PC-3 (cell line): ENCODE results near the gene LIN9. TPM values are rescaled to one million over a fixed set of nuclear protein-coding genes. Genes with fewer than 3 reads are reported as not detected.
A peak's percentile ranks its signal among the peaks of the same experiment; 100 is the strongest.
"Not testable (repeated sequence)": the region's sequence is repeated elsewhere in the genome, so short reads cannot be mapped to it uniquely, and the experiment has no call there.

Source experiments
- ATAC-seq: fragments of 200-7000 bp; cut with Tn5 transposase; 2 replicates; pipeline ENCODE4 v1.9.1; 2020; ENCODE audit warnings: mild to moderate bottlenecking, moderate library complexity
- BruUV-seq: library from RNA; stranded (reverse); fragments of 400-500 nt; replicated peaks from 2 replicates; lab custom pipeline; 2021; lab: Mats Ljungman, UMichigan
- CTCF ChIA-PET: fragments of 300-600 bp; sonication (Branson Sonifier 250); formaldehyde crosslinking; loops from one replicate; lab custom pipeline; 2022; ENCODE audit warnings: antibody characterized with exemption; lab: Charles Lee
- POLR2A ChIA-PET: fragments of 300-600 bp; sonication (Branson Sonifier 250); formaldehyde crosslinking; loops from one replicate; lab custom pipeline; 2022; ENCODE audit warnings: antibody characterized with exemption; ENCODE audit not compliant: unreplicated experiment; lab: Charles Lee
- DNase-seq: peaks from one replicate; pipeline ENCODE4 v3.0.0-alpha.2; 2015
- H2AFZ ChIP-seq: fragments of 300-600 bp; sonication (generic); 2 replicates; pipeline ENCODE4 v1.6.0; 2016; ENCODE audit warnings: antibody characterized with exemption, low read length
- H3F3A ChIP-seq: fragments of 300-600 bp; sonication (generic); one replicate; pipeline ENCODE4 v1.6.0; 2017; ENCODE audit warnings: antibody characterized with exemption, low read length, control low read depth, mild to moderate bottlenecking; ENCODE audit not compliant: unreplicated experiment
- H3K27ac ChIP-seq: fragments of 300-600 bp; sonication (generic); 2 replicates; pipeline ENCODE4 v1.5.1; 2016; ENCODE audit warnings: mild to moderate bottlenecking, low read length
- H3K27me3 ChIP-seq: fragments of 300-600 bp; sonication (generic); 2 replicates; pipeline ENCODE4 v1.6.1; 2016; ENCODE audit warnings: low read length, mixed read lengths
- H3K36me3 ChIP-seq: fragments of 300-600 bp; sonication (generic); 2 replicates; pipeline ENCODE4 v1.6.1; 2016; ENCODE audit warnings: low read depth, mixed run types, low read length, mixed read lengths
- H3K4me1 ChIP-seq: fragments of 300-600 bp; sonication (generic); 2 replicates; pipeline ENCODE4 v1.5.1; 2016; ENCODE audit warnings: low read length; ENCODE audit not compliant: insufficient read depth
- H3K4me2 ChIP-seq: fragments of 300-600 bp; sonication (generic); 2 replicates; pipeline ENCODE4 v1.6.0; 2016; ENCODE audit warnings: low read length
- H3K4me3 ChIP-seq: fragments of 300-600 bp; sonication (generic); 2 replicates; pipeline ENCODE4 v1.5.1; 2016; ENCODE audit warnings: mild to moderate bottlenecking, low read length, mixed read lengths
- H3K79me2 ChIP-seq: fragments of 300-600 bp; sonication (generic); 2 replicates; pipeline ENCODE4 v1.6.1; 2017; ENCODE audit warnings: low read length, mixed read lengths
- H3K9ac ChIP-seq: fragments of 300-600 bp; sonication (generic); 2 replicates; pipeline ENCODE4 v1.6.0; 2016; ENCODE audit warnings: mild to moderate bottlenecking, low read length
- H3K9me2 ChIP-seq: fragments of 300-600 bp; sonication (generic); replicated peaks from 2 replicates; pipeline ENCODE4 v1.6.1; 2016; ENCODE audit warnings: mixed run types, low read length, mixed read lengths
- H3K9me3 ChIP-seq: fragments of 300-600 bp; sonication (generic); 2 replicates; pipeline ENCODE4 v1.6.1; 2016; ENCODE audit warnings: low read length, mixed read lengths
- H4K20me1 ChIP-seq: fragments of 300-600 bp; sonication (generic); 2 replicates; pipeline ENCODE4 v1.6.1; 2016; ENCODE audit warnings: low read length, mixed read lengths
- CTCF ChIP-seq: fragments of 300-600 bp; sonication (generic); conservative IDR thresholded peaks from 2 replicates; pipeline ENCODE4 v1.5.1; 2017; ENCODE audit warnings: antibody characterized with exemption, low read depth, mild to moderate bottlenecking, low read length
- EZH2 ChIP-seq: fragments of 300-600 bp; sonication (generic); IDR thresholded peaks from one replicate; pipeline ENCODE4 v1.6.1; 2017; ENCODE audit warnings: antibody characterized with exemption, mild to moderate bottlenecking, low read length; ENCODE audit not compliant: unreplicated experiment
- EZH2phosphoT487 ChIP-seq: fragments of 300-600 bp; sonication (generic); IDR thresholded peaks from 2 replicates; pipeline ENCODE4 v1.6.1; 2018; ENCODE audit warnings: mild to moderate bottlenecking, antibody characterized with exemption, low read length, borderline replicate concordance
- intact Hi-C: fragments of 100-400 bp; cut with micrococcal nuclease; formaldehyde crosslinking; loops from 2 replicates; pipeline ENCODE4 v1.9.0; 2023
- total RNA-seq: library from RNA; depleted of rRNA; stranded (reverse); fragments of >200 nt; gene quantifications from 2 replicates; pipeline ENCODE4 v1.2.3, GENCODE V29; 2014

The LIN9 gene
- total RNA-seq, 1 experiment from 2014 or later, result 25.3 TPM

DNA sequence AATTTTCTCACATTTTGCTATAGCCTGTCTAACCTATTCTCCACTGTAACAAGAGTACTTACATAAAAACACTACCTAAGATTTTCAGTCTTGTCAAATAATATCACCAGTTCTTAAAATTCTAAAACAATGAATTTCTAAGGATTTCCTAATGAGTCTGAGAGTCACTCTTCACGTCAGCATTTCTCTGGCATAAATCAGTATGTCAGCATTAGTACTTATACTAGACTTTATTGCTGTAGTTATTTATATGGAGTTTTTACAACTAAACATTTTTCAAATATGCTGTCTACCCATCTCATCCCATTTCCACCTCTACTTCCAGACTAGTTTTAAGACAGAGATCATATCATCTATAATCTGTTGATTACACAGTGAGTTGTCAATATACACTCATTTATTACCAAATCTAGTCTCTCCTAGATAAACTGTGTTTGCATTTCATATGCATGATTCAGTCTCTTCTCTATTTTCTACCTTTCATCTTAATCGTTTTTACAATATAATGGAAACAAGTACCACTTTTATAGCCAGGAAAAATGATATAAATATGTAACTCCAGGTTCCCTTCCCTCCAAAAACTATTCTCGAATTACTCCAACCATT, 32.8 kb downstream of the LIN9 start:
- DNase-seq (peak; percentile 61), ATAC-seq (peak; percentile 92)
- H3K9me2 ChIP-seq, result no peaks in the 10 kb centered on the region
- no peaks in the 10 kb centered on the region for H3K79me2 ChIP-seq
- no peak overlapping the region for H3K9ac ChIP-seq
- no TSS peak for BruUV-seq
- H3K4me1 ChIP-seq, result peaks cover 12% of the 10 kb centered on the region
- no peak overlapping the region for H3K4me3 ChIP-seq
- H2AFZ ChIP-seq, result no peak overlapping the region
- intact Hi-C loops, result loop anchor here (5.0 kb wide), 1 partner anchor 74 kb away; no protein-coding TSS in a partner anchor
- no peaks in the 10 kb centered on the region for H3K27me3 ChIP-seq
- H3K36me3 ChIP-seq, result peaks cover 27% of the 10 kb centered on the region
- ChIA-PET POLR2A (no interaction called here), CTCF (no interaction called here)
- 0 out of 2 replicates have a peak, but pooled peaks cover 3% of the 10 kb centered on the region for H4K20me1 ChIP-seq
- H3F3A ChIP-seq, result no peaks in the 10 kb centered on the region
- H3K4me2 ChIP-seq, result no peak overlapping the region
- TF ChIP-seq EZH2, result no peak
- no peak for TF ChIP-seq EZH2phosphoT487
- TF ChIP-seq CTCF, result no peak
- no peaks in the 10 kb centered on the region for H3K9me3 ChIP-seq
- no peak overlapping the region for H3K27ac ChIP-seq

- H3K9me2 ChIP-seq, result no peaks in the 10 kb centered on the region
- peaks cover 16% of the 10 kb centered on the region for H3K4me1 ChIP-seq
- H3K4me3 ChIP-seq, result no peak overlapping the region
- POLR2A ChIA-PET, result no interaction called here
- intact Hi-C loops, result no loop called here
- no peak overlapping the region for H3K4me2 ChIP-seq
- CTCF ChIA-PET, result no interaction called here
- H3K79me2 ChIP-seq, result no peaks in the 10 kb centered on the region
- H3K9me3 ChIP-seq, result no peaks in the 10 kb centered on the region
- ATAC-seq (no peak), DNase-seq (no peak)
- TF ChIP-seq CTCF, result no peak
- TF ChIP-seq EZH2phosphoT487, result no peak
- no peak for TF ChIP-seq EZH2
- H3K9ac ChIP-seq, result no peak overlapping the region
- no peaks in the 10 kb centered on the region for H3F3A ChIP-seq
- H3K27ac ChIP-seq, result no peak overlapping the region
- H2AFZ ChIP-seq, result no peak overlapping the region
- BruUV-seq, result no TSS peak
- H3K36me3 ChIP-seq, result peaks cover 27% of the 10 kb centered on the region
- 0 out of 2 replicates have a peak, but pooled peaks cover 3% of the 10 kb centered on the region for H4K20me1 ChIP-seq
- no peaks in the 10 kb centered on the region for H3K27me3 ChIP-seq
These were observed 34.8 kb downstream of the LIN9 start for GRCh38 chr1:226274138-226274537.

DNA sequence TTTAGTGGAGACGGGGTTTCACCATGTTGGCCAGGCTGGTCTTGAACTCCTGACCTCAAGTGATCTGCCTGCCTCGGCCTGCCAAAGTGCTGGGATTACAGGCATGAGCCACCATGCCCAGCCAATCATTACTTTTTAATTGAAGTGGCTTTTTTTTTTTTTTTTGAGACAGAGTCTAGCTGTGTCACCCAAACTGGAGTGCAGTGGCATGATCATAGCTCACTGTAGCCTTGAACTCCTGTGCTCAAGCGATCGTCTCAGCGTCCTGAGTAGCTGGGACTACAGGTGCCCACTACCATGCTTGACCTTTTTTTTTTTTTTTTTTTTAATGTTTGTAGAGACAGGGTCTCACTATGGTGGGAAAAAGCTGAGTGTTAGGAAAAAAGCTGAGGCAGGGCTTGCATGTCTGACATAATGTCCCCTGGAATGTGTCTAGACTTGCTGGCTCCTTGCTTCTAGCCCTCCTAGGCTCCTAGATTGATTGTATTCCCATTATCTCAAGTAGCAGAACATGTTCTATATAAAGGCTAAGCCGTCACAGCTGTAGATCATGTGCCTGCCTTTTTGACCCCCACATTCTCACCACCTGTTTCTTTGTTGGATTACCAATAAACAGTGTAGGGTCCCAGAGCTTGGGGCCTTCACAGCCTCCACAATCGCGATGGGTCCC, 36.6 kb downstream of the LIN9 start:
- POLR2A ChIA-PET, result interaction anchor here (0.7 kb wide), 1 partner anchor 899 kb away, joined by 13 read pairs; no protein-coding TSS in a partner anchor
- H4K20me1 ChIP-seq, H3F3A ChIP-seq, H3K27me3 ChIP-seq, H3K4me2 ChIP-seq, H3K27ac ChIP-seq, H3K4me3 ChIP-seq, ATAC-seq, H3K9me2 ChIP-seq, BruUV-seq, H3K9me3 ChIP-seq, CTCF ChIA-PET, DNase-seq, H3K9ac ChIP-seq, H3K79me2 ChIP-seq, intact Hi-C loops, H2AFZ ChIP-seq: not testable (repeated sequence)
- Histone ChIP-seq H3K36me3 (peaks cover 35% of the 10 kb centered on the region), H3K4me1 (peaks cover 25% of the 10 kb centered on the region)
